Activated T-helper 1 cell treated with anti-CD3 and anti-CD28 coated beads, Interleukin-2, amount 50 U/mL, for 16 hours (primary cell): ENCODE data around the gene SUGCT.
"Not testable (repeated sequence)": the region's sequence is repeated elsewhere in the genome, so short reads cannot be mapped to it uniquely, and the experiment has no call there.

ENCODE experiments used
- DNase-seq, 2 donors: peaks; one replicate each; pipeline ENCODE4 v3.0.0-alpha.2; 2020; ENCODE audit warnings: low read depth in 1 of 2, low spot score in 1 of 2

The SUGCT gene

DNA sequence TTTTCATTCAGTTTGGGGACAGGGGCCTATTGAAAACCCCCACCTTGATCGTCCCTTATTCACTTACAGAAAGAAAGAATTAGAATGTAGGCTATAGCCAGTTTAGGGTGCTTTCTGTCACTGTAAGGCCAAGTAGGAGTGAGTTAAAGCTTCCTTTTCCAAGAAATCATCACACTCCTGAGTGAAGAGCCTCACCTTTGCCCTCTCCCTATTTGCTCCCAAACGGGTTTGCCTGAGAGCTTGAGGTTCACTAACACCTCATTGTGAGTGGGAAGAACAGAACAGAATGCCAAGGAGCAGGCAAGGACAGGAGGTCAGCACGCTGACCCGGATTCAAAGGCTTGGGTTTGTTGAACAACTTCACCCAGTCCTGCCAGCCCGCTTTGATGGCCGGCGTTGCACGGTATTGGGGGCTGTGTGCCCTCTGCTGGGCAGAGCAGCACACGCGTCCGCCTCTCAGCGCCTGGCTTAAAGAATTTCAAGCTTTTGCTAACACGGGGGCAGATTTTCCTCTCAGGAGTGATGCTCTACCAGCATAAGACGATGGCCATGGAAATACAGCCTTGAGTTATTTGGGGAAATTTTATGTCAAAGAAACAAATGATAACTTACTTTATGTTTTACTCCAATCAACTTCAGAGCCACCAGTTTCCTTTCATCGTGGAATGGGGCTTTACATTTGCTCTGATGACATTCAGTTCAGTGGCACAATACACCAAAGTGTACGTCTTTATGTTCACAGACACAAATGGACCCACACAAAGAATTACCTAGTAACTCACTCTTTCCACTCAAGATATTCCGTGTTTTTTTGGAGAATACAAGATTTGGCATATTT, 470.0 kb downstream of the SUGCT start:
- DNase-seq: no peak

DNA sequence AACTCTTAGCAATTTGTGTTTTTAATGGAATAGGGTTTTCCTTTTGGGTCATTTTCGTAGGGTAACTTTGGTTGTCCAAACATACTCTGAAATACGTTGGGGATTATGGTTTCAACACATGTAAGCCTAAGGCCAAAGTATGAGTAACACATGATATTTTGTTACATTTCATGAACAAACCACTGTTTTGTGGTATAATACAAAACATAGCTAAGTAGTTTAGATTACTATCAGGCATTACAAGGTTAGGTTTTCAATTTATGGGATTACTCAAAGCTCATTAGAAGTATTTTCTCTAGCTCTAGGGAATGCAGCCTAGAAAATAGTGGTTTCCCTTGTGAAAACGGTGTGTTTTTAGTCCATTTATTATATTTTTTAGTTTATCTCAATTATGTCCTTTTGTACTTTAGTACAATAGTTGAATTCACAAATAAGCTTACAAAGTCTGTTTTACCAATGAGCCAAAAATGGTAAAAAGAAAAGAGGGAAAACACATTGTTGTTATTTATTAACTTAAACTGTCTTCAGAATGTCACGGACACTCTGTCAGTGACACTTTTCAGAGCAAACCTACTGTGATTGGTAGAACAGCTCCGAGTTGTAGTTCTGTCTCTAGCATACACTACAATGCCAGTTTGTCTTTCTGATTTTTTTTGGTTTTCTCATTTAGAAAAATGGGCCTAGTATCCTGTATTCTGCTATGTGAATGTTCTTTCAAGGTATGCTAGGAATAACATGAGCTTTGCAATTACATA, 473.7 kb downstream of the SUGCT start:
- DNase-seq: no peak

DNA sequence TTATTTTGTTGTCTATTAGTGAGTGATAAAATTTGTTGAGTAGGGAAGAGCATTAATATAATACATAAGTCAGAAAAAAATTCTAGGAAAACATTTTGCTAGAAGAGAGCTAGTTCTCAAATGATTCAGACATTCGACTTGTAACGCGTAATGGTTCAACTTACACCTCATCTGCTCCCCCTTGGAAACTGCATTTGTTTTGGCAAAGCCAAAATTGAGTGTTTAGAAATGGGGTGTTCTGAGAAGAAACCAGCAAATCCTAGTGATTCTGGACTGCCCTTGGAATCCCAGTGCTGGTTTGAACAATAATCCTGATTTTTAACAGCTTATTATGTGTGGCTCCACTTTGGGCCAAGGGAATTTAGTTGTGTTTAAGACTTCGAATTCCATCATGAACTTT, 475.7 kb downstream of the SUGCT start:
- no peak for DNase-seq

DNA sequence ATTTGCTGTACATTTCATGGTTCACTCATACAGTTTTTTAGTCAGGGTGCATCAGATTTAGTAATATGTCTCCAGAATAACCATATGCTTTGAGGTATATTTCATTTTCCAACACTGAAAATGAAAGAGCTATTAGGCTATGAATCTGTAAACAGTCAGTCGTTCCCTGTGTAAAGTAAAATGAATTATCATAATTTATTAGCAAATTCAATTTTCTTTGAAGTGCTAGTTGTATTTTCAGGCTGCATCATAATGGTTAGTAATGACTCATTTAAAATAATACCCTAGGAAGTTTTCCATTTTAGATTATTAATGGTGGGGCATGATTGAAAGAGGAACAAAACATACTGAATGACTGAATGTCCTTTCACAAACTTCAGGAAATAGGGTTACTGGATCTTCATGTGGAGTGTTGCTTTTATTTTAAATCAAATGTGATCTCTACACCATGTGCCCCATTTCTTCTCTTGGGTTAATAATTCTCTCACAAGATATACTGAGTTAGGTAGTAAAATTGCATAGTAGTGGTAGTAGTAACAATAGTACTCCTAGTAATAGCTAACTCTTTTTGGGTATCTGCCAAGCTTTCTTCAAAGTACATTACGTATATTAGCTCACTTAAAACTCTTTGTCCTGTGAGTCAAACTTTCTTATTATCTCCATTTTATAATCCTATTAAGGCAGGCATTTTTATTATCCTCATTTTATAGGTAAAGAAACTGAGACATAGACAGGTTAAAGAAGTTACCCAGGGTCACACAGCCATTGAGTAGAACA, 476.5 kb downstream of the SUGCT start:
- no peak for DNase-seq

DNA sequence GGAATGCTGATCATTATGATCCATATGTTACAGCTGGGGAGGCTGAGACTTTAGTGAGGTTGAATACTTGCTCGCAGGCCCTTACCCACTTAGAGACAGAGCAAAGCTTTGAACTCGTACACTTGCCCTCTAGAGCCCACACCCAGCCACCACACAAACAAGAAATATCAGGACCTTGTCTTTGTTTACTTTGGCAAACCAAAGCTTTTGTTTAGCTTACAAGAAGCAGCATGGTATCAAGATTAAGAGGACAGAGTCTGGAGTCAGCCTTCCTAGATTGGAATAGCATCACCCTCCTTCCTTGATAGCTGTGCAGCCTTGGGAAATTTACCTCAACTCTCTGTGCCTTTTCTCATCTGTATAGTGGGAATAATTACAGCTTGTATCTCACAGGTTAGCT, 477.5 kb downstream of the SUGCT start:
- DNase-seq: no peak

DNA sequence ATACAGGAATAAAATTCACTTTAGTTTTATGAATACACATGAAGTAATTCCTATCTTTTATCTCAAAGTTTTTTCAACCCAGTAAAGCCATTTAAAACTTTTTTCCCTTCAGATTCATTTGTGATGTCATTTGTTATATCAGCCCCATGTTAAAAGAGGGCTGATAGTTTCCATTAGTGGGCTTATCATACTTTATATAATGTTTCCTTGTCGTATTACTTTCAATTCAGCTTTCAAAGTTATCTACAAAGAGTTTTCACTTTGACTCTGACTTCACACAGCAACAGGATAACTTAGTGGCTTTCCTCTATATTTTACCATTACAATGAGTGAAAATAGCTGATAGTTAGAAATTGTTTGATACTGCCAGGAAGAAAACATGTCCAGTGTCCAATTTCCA, 484.8 kb downstream of the SUGCT start:
- no peak for DNase-seq

DNA sequence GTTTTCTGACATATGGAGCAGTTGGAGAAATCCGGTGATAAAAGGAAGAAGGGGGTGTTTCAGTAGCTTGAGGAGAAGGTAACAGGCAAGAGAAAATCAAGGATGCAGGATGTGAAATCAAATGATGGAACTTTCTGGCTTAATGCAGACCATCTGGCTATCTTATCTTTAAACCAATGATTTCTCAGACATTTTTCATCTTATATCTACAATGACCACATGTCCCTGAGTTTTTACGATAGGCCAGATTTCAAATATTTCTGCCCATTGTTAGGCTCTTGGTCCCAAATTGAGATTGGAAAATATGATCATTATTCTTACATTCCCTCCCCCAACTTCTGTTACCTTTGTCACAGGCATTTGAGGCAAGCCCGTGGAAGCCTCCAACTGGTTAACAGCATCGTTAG, 486.8 kb downstream of the SUGCT start:
- no peak for DNase-seq

DNA sequence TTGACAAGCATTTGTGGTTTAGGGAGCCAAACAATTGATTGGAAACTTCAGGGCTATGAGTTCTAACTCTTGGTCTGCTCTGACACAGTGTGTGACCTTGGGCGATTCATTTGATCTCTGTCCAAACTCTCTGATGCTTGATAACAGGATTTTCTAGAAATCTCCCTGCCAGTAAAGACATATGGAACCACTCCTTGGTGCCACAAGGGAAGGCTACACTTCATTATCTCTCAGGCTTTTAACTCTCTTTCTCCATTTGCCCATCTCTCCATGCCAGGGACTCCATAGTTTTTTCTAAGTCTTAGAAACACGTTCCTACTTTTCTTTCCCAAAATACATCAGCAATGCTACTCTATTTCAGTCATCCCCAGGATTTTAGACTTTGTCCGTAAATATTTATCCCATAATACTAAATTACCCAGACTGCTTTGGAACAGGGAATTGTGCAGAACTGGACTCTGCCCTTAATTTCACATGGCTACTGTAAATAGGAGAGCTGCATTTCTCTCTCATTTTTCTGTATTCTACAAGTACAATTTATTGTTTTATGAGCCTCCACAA, 488.2 kb downstream of the SUGCT start:
- no peak for DNase-seq

DNA sequence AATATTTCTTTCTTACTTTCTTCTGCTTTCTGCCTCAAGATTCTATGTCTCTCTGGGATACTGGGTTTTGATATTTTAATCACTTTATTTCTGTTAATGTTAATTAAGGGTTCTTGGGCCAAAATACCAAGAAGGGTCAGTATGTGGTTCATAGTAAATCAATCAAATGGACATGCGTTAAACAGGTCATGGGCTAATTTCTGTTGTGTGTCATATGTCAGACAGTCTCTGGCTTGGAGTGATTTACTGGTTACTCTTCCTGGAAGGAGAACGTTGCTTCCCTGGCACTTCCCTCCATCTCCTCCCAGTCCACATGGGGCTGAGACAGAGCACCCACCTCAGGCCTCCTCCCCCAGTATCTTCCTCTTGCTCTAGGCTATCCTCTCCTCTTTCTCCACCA, 489.1 kb downstream of the SUGCT start:
- DNase-seq: no peak

DNA sequence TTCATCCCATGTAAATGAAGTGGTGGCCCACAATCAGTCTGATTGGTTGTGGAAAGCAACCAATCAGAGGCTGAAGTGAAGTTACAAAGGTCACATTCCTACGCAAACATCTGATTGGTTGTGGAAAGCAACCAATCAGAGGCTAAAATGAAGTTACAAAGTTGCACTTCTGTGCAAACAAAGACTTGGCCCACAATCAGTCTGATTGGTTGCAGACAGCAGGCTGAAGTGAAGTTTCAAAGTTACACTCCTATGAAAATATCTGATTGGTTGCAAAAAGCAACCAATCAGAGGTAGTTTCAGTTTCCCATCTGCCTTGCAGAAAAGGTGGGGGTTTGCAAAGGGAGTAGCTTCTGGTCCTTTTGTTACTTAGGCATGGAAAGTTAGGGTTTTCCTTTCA, 492.6 kb downstream of the SUGCT start:
- not testable (repeated sequence) for DNase-seq

DNA sequence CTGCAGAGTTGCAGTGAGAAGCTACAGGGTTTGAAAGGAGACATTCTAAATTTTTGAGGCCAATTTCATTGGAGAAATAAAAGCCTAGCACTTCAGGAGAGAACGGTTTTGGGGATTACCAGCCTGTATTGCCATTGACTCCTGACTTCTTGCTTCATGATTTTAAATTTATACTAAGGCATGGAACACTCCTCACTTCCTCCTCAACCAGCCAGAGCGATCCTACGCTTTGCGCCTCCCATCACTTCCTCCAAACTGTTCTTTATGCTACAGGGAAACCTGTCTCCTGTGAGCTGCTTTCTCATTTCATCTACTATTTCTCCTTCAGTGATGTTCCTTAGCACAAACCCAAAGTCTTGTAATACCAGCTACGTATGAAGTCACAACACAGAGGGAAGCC, 495.1 kb downstream of the SUGCT start:
- no peak for DNase-seq

DNA sequence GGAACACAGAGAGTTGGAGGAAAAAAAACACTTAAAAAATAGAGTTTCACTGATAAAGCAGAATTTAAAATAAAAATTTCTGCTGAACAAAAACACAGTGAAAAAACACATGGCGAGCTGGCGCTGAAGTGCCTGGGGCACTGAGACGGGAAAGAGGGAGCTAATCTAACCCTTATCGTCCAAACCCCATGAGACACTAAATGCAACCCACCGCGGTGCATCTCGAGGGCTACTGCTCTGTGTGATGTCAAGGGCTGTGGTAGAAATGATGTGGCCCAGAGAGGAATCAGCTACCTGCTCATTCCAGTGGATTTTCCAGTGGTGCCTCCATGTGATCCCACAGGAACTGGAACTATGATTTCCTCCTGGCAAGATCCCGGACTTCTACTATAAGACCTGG, 499.3 kb downstream of the SUGCT start:
- no peak for DNase-seq

DNA sequence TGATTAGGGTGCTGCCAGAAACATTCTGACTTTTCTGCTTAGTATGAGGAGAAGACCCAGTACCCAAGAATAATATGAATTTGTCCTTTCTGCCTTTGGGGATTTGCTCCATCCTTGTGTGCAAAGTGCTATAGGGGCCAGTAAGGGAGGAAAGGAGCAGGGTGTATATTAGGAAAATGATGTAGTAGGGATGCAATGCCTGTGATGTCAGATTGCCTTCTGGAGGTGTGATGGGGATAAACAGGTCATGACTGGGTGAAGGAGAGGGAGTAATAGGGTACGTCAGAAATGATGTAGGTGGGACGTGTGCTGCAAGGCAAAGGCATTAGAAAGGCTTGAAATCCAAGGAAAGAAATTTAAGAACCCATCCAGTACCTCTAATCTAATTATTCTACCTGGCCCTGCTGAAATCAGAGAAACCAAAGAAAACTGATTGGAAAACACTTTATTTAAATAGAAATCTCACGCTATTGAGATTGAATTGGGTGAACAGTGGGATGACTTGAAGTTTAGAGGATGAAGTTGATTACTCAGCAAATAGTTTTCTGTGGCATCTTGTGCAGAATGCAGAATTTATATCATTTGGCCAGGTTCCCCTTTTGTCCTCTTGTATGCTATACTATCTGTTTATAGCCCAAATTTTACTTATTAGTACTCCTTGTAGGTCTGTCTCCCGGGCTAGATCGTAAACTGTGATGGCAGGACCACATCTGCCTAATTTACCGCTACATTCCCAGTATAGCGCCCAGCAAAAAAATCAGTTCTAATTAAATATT, 503.9 kb downstream of the SUGCT start:
- no peak for DNase-seq

DNA sequence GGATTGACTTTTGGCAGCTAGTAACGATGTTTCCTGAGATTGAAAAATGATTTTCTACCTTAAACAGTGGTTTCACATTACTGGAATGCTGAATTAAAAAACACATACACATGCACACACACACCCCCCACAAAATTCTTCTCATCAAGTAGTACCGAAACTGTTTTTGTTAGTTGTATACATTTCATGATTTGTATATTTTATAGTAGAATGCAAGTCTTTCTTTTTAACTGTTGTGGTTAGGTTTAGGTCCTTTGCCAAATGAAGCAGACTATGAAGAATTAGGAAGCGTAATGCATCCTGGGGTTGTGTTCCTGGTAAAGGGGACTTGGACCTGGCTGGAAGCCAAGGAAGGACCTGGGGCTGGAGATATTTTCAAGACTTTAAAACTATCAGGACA, 505.8 kb downstream of the SUGCT start:
- DNase-seq: no peak

DNA sequence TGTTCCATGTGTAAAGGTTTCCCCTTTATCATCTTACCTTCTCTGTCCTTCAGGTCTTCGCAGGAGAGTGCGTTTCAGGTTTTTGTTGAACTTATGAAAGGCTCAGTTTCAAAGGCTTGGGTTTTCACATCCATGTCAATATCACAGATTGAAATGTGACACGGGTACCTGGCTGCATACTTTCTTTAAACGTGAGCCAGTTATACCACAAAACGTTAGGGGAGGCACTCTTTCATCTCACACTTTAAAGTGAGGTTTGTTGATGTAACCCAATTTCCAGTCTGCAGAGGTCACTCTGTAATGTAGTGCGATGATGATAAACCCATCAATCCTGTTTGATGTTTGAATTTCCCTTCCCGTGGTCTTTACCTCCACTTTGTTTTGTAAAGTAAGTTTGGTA, 506.9 kb downstream of the SUGCT start:
- no peak for DNase-seq

DNA sequence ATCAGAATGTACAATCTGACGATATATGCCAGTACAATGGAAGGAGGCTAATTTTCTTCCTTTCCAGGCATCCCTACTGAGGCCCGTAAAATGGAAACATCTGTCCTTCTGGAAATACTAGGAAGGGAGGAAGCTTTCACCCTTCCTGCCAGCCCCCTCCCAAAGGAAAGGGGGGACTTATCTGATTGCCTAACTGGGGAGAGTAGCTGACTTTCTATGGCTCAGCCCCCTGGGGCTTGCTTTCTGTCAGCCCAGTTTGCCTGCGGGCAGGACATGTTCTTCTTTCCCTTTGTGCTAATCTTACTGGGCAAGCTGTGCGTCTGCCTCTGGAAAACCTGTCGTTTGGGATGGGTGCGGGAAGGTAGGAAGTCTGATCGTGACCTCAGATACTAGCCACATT, 508.9 kb downstream of the SUGCT start:
- DNase-seq: no peak

DNA sequence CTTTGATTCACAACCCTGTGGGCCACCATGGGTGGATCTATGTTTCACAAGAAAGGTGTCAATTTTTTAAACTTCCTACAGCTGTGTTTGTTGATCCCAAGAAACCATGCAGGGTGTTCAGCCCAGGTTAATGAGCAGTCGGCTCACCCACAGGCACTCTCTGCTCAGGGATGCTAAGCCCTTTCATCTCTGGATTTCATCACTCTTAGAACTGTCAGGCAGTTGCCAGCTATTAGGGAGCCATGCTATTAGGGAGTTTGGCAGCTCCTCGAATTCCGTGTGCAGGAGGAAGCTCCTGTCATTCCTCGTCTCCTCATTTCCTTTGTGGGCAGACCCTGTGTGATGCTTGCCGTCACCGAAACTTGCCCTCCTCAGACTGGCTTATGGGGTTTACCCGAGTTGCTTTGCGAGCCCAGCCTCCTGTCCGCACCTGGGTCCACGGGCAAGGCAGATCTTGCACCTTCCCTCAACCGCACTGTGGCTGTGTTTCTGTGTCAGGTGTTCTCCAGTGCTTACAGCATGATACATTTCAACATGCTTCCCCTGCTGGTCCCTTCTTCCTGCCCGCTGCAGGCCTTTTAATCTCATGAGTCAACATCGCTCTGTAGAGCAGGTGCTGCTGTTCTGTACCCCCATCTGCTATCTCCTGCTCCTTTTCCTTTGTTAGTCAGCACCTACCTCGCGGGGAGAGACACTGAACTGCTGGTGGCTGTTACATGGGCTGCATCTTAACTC, 509.8 kb downstream of the SUGCT start:
- DNase-seq: no peak

DNA sequence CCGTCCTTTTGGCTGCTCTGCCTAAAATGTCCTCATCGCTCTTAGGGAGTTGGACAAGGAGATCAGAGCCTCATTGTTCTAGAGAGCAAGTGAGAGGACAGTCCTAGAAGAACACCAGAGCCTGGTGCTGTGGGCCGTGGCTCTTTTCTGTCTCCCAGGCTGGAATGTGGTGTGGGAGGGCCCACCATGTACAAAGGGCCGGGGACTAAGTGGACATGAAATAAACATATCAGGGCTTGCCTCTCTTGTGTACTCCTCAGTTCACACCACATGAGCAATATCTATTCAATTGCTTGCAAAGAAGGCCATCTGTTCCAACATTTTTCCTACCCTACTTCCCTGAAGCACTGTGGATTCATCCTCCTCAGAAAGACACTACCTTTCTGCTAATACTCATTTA, 510.4 kb downstream of the SUGCT start:
- DNase-seq: no peak

DNA sequence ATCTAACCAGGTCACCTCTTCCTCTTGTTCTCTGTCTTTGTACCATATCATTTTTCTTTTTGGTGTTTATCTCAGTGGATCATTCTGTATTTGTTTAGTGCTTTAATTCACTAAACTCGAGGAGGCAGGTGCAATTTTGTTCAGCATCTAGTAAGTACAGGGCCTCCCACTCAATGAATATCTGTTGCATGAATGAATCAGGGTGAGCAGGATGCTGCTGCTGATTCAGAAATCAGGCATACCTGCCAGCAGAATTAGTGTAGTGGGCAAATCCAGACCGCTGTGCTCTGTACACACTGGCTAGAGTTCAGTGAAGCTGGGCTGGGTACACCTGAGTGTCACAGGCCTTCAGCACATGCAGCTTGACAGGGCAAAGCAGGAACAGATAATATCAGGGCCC, 511.9 kb downstream of the SUGCT start:
- DNase-seq: no peak

DNA sequence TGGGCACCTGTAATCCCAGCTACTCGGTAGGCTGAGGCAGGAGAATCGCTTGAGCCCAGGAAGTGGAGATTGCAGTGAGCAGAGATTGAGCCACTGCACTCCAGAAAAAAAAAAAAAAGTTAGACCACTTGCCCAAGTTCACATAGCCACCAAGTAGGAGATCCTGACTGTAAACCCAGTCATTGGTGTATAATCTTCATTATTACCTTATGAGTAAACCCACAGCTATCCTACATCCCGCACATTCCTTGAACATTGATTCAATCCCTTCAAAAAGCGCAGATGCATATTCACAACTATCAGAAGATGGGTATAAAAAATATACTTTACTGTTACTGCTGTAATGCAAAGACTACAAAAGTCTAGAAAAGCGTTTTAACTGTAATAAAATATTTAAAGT, 512.9 kb downstream of the SUGCT start:
- no peak for DNase-seq
